Posterior cingulate gyrus (tissue), 11 donors: Measurements from ENCODE around the gene PSAT1.
A peak's percentile ranks its signal among the peaks of the same experiment; 100 is the strongest.

ENCODE experiments used
- DNase-seq, 10 donors: peaks; one replicate each; pipeline versions ENCODE4 v3.0.0 to v3.0.0-alpha.2; 2020 to 2021; ENCODE audit warnings: mixed read lengths in 3 of 10
- intact Hi-C: fragments of 100-400 bp; cut with DNase I; formaldehyde crosslinking; loops from one replicate; pipeline ENCODE4 v1.15.1; 2023

PSAT1 gene

DNA sequence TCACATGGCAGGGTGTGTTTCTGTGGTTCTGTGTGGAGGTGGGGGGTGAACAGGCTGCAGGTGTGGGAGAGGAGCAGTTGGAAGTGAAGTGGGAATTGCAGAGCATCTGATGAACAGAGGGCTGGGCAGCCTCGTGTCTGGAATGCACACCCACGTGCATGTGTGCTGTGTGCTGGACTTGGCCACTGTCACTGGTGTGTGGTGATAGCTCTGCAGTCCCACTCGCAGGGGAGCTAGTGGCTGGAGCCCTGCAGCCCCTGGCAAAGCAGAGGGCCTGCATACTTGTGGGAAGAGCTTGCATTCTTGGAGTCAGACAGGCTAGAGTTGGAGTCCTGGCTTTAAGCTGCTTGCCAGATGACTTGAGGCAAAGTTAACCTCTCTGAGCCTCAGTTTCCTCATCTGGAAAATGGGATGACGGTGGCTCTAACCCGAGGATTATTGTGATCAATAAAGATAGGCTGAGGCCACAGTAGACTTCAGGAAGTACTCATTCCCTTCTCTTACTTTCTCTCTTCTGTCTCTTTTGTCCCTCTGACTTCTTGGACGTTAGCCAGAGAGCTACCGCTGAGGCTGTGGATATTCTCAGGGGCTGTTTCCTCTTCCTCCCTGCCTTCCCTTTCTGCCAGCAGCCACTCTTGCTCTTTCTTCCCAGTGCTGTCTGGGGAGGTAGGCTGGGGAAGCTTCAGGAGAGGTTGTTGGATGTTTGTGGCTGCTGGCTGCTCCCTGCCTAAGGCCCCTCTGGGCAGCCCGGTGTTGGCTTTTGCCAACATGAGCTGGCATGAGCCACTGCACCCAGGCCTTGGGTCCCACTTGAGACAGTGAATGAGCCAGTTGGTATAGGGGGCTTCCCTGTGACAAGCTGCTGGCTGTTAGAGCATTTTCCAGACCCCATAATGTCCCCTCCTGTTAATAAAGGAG lies 18.3 kb downstream of the PSAT1 start:
- DNase-seq = peak in 3 of 10 donors; percentile 24 to 83 (median 25)
- intact Hi-C loops = no loop called here

DNA sequence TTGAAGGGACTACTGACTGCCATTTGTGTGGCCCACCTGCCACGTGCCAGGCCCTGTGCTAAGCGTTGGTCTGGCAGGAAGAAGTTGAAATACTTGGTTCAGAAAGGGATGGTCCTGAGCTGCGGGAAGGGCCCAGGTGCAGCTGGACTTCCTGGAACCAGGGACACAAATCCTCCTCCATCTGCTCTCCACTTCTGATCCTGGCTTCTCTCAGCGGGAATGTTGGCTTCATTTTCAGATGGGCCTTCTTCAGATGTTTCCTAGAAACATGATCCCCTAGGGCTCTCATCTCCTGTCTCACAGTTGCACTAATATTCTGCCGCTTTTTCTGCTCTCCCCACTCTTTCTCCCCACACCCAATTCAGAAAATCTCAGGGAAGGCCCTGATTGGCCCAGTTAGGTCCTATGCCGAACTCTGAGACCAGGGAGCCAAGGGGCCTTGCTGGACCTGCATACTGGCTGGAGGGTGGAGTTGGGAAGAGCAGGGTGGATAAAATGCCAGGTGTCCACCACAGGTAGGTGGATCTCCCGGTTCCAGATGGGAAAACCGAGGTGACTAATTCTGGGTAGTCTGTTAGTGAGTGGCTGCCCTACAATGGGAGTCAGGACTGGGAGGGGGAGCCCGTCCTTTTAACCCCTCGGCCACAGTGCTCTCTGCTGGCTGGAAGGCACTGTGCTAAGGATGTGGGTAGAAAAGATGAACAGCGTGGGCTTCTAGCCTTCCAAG lies 19.4 kb downstream of the PSAT1 start:
- intact Hi-C loops = no loop called here
- no peak for DNase-seq

DNA sequence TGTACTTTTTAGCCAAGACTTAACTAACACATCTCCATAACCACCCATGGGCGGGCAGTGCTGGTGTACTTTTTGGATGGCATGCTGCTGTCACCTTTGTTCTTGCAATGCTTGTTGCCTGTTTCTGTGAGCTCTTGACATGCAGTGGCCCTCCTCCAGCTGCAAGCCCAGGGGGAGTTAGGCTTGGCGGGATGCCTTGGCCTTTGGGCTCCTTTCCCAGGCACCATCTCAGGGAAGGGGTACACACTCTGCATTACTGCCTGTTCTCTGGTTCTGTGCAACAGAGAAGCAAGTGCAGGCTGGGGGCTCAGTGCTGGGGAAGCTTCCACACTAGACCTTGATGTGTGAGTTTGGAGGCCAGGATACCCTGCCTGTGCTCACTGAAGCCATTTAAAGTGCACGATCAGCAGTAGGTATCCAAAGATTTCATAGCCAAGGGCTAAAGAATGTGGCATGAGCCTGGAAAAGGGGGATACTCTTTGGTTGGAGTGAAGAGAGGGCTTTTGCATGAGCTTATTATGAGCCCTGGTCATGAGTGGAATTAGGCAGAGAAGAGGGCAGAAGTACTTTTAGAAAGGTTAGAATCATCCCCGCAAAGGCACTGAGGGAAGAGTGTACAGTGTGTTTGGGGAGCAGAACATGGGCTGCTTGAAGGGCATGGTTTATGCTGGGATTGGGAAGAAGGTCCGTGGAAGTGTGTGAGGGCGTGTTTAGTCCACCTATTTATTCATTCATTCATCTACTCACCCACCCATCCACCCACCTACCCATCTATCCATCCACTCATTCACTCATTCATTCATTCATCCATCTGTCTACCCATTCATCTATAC lies 22.5 kb downstream of the PSAT1 start:
- DNase-seq = peak in 5 of 10 donors; percentile 31 to 49 (median 40)
- intact Hi-C loops = no loop called here

DNA sequence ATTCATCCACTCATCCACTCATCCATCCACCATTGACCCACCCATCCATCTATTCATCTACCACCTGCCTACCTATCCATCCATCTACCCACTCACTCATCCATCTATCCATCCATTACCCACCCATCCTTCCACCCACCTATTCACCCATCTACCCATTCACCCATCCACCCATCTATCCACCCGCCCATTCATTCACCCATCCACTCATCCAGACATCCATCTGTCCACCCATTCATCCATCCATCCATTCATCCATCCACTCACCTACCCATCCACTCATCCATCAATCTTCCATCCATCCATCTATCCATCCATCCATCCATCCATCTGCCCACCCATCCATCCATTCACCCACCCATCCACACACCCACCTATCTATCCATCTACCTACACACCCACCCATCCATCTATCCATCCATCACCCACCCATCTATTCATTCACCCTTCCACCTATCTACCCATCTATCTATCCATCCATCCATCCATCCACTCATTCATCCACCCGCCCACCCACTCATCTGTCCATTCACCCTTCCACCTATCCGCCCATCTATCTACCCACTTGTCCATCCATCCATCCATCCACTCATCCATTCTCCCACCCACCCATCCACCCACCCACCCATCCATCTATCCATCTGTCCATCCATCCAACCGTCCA lies 23.2 kb downstream of the PSAT1 start:
- intact Hi-C loops = no loop called here
- no peak for DNase-seq

DNA sequence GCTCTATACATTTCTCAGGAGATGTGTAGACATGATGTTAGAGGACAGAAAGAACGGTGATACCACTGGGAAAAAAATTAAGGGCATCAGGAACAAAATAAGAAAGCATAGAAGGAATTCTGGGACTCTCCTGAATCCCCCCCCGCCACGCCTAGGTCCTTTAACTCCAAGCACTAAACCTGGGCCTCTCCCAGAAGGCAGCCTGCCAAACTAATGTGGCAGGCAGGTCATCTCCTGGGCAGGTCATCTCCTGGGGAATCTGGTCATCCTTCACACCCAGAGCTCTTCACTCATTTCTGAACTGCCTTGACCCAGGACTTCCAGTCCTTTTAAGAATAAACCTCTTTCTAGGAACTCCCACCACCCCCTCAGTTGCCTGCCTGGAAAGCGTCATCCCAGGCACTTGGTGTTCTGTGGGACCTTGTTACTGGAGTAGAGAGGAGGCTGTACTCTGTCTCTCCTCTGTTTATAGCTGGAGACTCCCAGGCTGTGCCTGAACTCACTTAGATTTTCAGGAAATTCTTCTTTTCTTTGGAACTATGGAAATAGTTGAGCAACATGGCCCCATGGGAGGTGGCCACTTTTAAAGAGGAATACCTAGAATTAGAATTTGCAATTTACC lies 24.1 kb downstream of the PSAT1 start:
- no peak for DNase-seq
- intact Hi-C loops = no loop called here

DNA sequence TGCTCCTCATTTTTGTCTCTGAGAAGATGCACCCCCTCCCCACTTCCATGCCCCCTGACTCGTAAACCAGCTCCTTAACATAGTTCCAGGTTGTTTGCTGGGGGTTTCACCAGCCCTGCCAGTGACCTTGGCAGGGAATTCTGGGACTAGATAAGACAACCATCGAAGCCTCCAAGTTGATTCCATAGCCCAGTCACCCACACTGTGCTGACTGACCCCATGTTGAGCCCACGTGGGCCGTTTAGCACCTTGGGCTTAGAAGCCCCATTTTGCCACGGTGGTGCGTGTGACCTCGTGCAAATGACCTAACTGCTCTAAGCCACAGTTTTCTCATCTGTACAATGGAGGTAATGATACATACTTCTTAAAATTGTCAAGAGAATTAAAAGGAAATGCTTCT lies 24.6 kb downstream of the PSAT1 start:
- intact Hi-C loops = no loop called here

DNA sequence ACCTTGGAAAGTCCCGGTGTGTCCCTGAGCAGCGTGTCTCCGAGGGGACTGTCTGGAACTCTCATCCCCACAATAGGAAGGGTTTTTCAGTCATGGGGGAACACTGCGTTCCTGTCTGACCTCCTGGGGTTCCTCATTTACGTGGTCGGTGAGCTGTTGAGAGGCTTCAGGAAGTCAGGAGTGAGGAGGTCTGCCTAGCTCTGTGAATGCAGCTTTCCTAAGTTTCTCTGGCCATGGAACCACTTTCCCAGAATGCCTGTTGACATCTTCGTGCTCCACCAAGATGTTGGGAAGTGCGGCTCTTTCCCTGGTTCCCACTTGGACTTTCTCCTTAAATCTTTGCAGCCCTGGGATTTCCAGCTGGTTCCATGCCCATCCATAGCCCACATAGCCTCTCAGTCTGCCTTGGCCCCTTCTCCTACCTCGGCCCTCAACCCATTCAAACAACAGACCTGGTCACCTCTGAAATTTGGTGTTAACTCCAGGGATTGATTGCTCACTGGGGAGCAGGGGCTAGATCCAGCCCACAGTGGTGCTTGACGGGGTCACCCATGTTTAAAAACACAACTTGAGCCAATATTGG lies 27.2 kb downstream of the PSAT1 start:
- DNase-seq = no peak
- intact Hi-C loops = no loop called here

More for the DNA sequence above, 24.6 kb downstream of the PSAT1 start:
- DNase-seq = no peak

DNA sequence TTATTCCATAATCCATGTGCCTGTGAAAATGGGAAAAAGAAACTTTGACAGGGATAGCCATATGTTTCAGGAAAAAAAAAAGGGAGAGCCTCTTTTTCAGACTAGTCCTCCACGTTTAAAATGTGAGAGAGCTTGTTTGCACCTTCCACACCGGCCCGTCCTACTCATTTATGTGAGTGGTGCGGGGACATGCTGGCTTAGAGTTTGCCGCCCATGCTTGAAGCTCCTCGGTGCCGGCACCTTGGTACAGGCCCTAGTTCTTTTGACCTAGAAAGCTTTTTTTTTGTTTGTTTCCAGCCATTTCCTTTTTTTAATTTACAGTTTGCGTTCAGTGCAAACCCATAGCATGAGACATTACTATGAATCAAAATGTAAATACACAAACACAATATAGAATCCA lies 27.8 kb downstream of the PSAT1 start:
- intact Hi-C loops = no loop called here
- peak in 1 of 10 donors; percentile 27 for DNase-seq

DNA sequence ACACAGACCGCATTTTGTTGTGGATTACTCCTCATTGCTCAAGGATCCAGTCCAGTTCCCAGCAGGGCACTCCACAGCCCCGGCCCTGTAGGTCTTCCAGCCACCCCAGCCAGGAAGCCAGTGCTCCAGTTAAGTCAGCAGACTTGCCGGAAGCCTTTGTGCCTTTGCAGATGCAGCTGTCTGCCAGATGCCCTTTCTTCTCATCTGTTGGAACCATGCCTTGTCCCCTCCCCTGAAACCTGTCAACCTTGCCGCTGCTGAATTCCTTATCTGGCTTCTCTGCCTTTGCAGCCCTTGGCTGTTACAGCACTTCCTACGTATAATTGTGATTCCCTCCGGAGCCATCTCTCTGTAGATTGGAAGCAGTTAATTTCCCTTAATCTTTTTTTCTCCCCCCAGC lies 28.4 kb downstream of the PSAT1 start:
- DNase-seq = peak in 9 of 10 donors; percentile 20 to 88 (median 48)
- intact Hi-C loops = no loop called here

DNA sequence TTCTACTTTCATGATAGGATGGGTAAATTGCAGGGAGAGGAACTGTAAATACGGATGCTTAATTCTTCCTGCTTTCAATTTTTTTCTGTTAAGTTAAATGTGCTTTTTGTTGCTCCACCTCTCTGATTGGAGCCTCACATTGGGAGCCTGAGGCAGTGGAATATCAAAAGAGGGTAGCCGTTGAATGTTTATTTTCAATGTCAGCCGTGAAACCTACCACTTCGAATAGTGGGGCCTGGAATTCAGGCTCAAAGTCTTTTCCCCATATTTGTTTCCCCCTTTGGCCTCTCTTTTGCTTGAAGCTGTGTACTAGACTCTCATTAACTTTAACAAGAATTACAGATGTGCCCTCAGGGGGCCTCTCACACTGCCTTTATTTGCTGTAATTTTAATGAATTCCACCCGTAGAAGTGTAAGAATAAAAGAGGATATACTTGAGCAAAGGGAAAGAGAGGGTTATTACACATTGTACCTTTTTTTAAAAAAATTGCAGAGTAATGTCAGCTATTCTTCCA lies 29.0 kb downstream of the PSAT1 start:
- intact Hi-C loops = no loop called here
- DNase-seq = no peak

DNA sequence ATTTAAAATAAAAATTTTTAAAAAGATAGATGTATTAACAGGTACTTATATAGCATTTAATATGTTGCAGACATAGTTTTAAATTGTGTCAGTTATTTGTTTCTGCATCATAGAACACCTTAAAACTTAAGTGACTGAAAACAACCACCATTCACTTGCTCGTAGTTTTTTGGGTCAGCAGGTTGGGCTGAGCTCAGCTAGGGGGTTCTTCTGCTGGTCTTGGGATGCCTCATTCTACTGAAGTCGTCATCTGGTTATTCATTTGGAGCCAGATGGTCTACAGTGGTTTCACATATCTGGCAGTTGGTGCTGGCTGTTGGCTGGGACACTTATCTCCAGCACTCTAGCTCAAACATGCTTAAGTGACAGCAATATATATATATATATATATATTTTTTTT lies 29.6 kb downstream of the PSAT1 start:
- intact Hi-C loops = no loop called here
- no peak for DNase-seq

DNA sequence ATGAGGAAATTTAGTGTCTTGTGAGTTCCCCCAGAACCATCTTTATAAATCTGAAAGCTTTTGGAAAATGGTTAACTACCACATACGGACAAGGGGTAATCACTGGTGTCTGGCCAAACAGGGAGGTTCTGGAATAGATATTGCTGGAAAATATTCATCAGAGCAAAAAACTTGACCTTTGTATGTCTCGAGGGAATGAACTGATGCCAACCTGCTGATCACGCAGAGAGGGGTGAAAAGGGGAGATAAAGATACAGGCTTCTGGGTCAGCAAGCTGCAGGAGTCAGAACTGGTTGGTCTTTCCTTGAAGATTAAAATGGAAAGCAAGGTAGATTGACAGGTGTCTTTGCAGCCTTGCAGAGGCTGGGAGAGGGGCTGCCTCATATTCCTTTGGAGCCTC lies 35.5 kb downstream of the PSAT1 start:
- no peak for DNase-seq
- intact Hi-C loops = no loop called here

DNA sequence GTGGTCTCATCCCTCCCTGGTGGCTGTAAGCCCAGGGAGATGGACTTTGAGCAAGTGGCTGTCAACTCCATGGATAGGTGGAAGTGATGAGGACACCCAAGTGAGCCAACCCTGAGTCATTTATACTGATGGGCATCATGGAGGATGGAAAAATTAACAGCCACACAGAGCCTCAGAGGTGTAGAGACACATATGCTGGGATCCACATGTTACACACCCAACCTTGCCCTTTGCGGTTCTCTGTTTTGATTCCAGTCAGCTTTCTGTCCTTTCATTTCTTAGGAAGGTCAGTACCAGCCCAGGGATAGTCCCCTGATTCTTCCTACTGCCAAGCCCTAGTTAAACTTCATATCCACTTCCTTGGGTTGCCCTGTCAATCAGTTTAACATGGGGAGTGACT lies 51.9 kb downstream of the PSAT1 start:
- intact Hi-C loops = no loop called here
- no peak for DNase-seq

DNA sequence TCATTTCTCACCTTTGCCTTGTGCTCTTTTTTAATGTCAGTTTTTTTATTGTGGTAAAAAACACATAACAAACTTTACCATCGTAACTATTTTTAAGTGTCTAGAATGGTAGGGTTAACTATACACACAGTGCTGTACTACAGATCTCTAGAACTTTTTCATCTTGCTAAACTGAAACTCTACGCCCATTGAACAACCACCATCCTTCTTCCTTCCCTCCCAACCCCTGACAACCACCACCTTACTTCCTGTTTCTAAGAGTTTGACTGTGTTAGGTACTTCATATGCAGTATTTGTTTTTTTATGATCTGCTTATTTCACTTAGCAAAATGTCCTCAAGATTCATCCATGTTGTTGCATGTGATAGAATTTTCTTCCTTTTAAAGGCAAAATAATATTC lies 54.9 kb downstream of the PSAT1 start:
- intact Hi-C loops = no loop called here

DNA sequence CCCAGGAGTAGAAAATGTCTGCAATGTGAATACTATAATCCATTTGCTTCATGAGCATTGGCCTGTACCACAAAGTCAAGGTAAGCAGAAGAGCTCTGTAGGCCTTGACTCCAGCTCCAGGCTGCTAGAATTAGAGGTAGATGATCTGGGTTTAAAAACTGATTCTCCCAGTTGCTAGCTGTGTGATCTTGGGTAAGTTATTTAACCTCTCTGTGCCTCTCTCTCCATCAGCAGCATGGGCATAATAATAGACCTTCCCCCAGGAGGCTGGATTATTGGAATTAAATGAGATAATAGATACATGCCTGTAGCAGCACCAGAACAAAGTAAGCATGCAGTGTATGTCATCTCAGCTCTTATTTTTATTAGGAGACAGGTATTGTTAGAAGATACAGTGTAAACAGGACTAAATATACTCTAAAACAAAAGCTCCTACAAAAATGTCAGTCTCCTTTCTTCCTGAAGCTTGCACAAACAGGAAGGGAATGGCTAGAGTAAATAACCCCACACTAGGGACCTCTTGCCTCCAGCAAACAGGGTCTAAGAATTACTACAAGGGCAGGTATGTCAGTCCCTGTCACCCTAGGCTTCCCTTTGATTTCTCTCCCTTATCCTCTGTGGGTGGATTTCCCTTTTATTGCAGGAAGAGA lies 57.5 kb downstream of the PSAT1 start:
- intact Hi-C loops = no loop called here
- no peak for DNase-seq

More for the DNA sequence above, 54.9 kb downstream of the PSAT1 start:
- no peak for DNase-seq

DNA sequence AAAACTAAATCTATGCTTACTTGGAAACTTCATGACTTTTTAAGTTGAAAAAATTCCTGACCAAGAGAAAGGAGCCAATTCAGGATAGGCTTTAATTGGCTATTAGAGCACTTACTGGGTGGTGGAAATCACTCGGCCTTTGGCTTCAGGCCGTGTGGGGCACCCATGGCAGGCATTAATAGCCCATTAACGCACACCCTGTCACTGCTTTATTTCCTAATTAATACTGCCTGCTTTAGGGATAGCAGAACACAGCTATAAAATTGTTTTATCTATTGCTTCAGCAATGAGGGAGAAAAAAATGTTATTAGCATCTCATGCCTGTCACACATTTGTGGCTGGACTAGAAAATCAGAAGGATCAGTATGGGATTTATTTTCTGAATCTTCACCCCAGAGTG lies 58.1 kb downstream of the PSAT1 start:
- intact Hi-C loops = no loop called here
- DNase-seq = no peak

DNA sequence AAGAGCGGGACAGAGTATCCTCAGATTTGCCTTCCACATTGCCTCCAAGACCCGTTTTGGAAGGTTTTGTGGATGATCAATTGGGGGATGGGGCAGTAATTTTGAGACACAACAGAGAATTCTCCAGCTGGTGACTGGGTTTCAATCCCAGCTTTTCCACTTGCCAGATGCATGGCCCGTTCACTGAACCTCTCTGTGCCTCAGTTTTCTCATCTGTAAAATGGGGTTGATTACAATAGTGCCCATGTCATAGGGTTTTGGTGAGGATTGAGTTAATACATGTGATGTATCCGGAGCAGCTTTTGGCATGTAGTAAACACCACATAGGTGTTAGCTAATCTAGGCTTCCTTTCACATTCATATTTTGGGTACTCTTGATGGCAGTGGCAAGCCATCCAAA lies 59.7 kb downstream of the PSAT1 start:
- DNase-seq = no peak
- intact Hi-C loops = no loop called here

DNA sequence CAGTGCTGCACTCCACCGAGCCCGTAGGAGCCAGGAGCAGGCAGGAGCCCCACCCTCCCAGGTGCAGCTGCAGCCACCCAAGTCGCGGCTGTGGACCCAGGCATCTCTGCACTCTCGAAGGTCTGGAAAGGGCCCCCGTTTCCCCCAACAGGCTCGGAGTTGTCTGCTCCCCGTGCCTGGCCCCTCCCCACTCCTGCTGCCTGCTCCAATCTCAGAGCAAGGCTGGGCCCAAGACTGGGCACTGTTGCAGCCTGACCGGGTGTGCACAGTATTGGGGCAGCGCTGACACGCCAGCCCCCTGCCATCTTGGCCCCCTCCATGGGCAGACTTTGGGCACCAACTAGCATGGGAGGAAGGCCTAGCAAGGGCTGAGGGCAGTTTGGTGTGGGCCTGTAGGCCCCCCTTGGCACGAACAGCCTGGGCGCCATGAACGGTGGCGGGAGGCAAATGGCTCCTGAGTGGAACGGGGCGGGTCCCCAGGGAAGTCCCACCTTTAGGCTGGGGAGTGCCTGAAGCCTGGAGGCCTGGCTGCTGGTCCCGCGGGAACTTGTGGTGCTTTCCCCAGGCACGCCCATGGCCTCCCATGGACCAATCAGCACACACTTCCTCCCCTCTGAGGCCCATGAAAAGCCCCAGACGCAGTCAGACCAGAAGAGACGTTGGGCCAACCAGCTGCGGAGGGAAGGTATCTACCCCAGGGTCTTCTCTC lies 60.4 kb downstream of the PSAT1 start:
- DNase-seq = peak in 1 of 10 donors; percentile 80
- intact Hi-C loops = no loop called here
